GM18873 (cell line): ENCODE measurements around the gene SERTAD1.

Experiments
- ATAC-seq: cut with Tn5 transposase; IDR thresholded peaks from one replicate; pipeline ENCODE4 v1.9.1; 2021; ENCODE audit warnings: mild to moderate bottlenecking, moderate library complexity, moderate number of reproducible peaks; ENCODE audit not compliant: unreplicated experiment, low FRiP score

SERTAD1 gene

DNA sequence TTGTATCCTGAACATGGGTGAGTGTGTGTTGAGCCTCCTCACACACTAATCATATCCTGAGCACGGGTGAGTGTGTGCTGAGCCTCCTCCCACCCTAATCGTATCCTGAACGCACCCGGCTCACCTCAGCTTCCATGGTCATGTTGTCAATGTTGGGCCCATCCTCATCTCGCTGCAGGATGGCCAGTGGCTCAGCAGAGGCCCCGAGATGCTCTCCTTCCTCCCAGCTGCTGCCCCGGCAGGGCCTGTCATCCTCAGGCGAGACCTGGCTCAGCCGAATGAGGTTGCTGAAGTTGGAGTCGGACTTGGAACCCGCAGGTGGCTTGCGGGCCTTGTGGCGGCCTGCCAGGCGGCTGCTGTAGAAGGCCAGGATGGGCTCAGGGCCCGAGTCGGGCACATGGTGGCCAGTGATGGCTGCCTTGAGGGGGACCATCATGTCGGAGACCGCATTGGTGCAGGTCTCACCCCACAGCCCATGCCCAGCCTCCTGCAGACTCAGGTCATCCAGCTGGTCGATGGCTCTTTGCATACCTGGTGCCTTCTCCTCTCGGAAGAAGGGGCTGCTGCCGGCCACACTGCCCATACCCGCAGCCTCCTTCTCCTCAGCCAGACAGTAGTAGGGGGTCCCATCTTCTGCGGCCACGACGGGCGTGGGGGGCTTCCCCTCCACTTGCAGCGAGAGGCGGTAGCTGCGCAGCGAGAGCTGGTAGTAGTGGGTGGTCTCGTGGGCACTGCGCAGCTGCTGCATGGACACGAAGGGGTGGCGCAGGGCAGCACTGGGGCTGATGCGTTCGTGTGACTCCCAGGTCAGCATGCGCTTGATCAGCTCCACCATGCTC lies 45.4 kb downstream of the SERTAD1 start:
- no peak for ATAC-seq

DNA sequence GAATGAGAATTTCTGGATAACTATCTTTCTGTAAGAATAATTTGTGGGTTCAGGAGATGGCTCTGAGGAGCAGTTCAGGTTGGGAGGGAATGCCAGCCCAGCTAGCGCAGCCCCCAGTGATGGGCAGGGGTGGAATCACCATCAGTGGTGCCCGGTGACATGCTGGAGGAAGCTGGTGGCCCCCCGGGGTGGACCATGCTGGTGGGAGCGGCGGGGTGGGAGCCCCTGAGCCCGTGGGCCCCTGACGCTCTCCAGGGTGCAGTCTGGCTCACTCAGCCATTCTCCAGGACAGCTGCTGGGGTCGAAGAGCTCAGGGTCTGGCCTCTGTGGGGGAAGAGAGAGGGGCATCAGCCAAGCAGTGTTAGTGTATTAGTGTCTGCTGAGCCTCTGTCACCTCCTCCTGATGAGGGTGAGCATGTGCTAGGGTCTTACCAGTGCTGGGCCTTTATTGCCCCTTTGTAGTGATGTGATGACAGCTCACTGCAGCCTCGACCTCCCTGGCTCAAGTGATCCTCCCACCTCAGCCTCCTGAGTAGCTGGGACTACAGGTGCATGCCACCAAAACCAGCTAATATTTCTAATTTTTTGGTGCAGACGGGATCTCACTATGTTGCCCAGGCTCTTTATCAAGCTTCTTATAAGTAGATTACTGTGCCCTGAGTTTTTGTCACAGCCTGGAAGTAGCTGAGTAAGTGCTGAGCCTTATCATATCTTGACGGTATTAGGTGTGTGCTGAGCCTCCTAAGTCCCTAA lies 46.2 kb downstream of the SERTAD1 start:
- no peak for ATAC-seq

DNA sequence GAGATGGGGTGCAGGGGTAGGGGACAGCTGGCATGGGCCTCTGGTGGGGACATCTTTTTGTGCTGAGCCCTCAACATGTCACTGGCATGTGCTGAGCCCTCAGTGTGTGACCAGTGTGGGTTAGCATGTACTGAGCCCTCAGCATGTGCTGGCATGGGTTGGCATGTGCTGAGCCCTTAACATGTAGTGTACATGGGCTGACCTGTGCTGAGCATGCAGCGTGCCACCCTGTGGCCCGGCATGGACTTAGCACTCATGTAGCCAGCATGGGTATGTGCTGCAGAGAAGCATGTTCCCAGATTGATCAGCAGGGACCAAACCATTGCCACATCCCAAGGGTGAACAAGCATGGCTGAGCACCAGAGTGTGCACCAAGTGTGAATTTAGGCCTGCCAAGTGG lies 47.3 kb downstream of the SERTAD1 start:
- no peak for ATAC-seq

DNA sequence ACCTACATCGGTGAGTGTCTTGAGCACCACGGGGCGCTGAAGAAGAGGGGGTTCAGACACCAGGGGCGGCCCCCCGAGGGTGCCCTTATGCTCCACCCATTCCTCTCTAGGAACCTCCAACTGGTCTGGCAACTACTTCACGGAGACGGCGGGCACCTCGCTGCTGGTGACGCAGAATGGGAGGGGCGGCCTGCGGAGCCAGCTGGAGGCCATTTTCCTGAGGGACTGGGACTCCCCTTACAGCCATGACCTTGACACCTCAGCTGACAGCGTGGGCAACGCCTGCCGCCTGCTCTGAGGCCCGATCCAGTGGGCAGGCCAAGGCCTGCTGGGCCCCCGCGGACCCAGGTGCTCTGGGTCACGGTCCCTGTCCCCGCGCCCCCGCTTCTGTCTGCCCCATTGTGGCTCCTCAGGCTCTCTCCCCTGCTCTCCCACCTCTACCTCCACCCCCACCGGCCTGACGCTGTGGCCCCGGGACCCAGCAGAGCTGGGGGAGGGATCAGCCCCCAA lies 47.9 kb downstream of the SERTAD1 start:
- no peak for ATAC-seq

DNA sequence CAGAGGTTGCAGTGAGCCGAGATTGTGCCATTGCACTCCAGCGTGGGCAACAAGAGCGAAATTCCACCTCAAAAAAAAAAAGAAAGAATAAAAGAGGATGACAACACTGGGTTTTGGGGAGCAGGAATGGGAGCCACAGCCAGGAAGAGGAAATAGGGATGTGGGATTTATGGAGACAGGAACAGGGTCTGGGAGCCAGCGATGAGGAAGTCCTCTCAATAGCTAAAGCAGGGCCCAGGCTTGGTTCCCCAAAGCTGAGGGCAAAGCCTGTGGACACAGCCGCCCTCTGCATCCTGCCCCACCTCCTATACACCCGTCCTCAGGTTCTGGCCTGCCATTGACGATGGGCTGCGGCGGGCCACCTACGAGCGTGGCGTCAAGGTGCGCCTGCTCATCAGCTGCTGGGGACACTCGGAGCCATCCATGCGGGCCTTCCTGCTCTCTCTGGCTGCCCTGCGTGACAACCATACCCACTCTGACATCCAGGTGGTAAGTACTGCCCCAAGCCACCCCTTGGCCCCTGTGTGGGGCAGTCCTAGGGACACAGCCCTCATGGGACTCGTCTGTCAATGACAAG lies 49.4 kb downstream of the SERTAD1 start:
- ATAC-seq: no peak

DNA sequence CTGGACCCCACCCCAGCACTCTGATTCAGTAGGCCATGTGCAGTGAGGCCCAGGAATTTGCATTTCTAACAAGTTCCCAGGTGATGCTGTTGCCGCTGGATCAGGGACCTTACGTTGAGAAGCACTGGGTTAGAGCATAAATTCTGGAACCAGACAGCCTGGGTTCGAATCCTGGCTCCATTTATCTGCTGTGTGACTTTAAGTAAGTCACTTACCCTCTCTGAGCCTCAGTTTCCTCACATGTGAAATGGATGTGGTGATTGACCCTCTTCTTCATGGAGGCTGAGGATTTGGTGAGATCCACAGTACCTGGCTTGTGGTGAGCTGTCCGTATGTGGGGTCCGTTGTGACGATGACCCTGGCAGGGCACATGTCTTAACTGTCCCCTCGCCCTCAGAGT lies 51.7 kb downstream of the SERTAD1 start:
- ATAC-seq: no peak

DNA sequence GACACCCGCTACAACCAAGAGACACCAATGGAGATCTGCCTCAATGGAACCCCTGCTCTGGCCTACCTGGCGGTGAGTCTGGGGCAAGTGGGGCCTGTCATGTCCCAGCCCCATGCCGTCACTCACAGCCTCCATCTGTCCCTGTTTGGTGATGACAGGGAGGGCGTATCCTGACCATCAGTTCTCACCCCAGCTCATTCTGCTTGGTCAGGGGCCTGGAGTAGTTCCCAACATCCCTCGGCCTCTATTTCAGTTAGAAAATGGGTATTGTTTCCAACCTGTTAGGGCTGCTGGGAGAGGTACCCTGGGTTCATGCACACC lies 54.0 kb downstream of the SERTAD1 start:
- ATAC-seq: no peak
